ENCODE results near the gene SMOC2.
"Not testable (repeated sequence)": the region's sequence is repeated elsewhere in the genome, so short reads cannot be mapped to it uniquely, and the experiment has no call there.

Gene SMOC2

DNA sequence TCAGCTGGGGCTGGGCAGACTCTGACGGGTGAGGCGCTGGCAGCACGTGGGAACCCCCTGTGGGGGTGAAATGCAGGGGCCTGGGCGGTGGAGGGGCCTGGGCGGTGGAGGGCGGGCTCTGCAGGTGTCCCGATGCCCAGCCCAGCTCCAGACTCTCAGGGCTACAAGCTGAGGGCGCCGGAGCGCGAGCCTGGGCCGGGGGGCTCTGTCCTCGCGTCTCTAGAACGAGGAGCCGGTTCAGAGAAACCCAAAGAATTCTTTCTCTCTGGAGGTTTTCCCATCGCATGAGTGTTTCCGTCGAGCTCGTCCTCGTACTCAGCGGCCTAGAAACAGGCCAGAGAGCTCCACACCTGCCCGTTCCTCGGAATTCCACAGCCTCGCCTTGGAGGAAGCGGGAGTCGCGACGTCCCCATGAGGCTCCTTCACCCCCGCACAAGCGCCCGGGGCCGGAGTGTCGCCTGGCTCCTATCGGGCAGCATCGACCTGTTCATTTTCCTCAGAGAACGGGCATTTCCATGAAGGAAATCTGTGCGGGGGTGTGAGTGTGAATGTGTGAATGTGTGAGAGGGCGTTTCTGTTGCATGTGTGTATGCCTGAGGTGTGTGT, 76.9 kb downstream of the SMOC2 start:
- DNase-seq (ENCODE audit: low read depth in 3 of 3) = no peak

GRCh38 chr6:168518348-168518745, 77.4 kb downstream of the SMOC2 start:
- DNase-seq (ENCODE audit: low read depth in 3 of 3) = no peak

DNA sequence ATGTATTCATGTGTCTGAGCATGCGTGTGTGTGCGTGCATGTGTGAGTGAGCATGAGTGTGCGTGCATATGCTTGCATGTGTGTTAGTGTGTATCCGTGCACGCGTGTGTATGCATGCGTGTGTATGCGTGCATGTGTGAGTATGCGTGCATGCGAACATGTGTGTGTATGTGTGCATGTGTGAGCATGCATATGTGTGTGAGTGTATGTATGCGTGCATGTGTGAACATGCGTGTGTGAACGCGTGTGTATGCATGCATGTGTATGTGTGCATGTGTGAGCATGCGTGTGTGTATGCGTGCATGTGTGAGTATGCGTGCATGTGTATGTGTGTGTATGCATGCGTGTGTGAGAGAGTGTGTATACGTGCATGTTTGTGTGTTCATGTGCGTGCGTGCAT, 77.9 kb downstream of the SMOC2 start:
- DNase-seq (ENCODE audit: low read depth in 3 of 3) = no peak

- no peak for DNase-seq (ENCODE audit: low read depth in 3 of 3)
Observed at GRCh38 chr6:168520233-168520632, 79.2 kb downstream of the SMOC2 start.

GRCh38 chr6:168524571-168525001, 83.6 kb downstream of the SMOC2 start:
- no peak for DNase-seq (ENCODE audit: low read depth in 3 of 3)

DNA sequence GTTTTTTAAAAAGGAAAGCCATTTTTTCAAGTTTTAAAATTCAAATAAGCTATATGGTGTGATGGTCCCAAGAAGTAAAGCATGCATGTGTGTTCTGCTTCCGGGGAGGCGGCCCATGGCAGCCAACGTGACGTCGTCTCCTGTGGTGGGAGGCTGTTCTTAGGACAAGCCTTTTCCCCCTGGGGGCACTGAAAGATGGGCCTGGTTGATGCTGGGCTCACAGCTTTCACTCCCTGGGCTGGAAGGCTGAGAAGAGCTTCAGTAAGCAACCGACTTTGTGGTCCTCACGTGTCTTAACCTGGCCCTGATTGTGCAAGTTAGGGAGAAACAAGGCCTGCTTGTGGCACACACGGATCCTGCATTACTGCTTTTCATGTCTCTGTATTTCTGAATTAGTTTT, 84.1 kb downstream of the SMOC2 start:
- no peak for DNase-seq (ENCODE audit: low read depth in 3 of 3)

GRCh38 chr6:168525926-168526630, 85.1 kb downstream of the SMOC2 start:
- no peak for DNase-seq (ENCODE audit: low read depth in 3 of 3)

GRCh38 chr6:168526841-168527281, 85.9 kb downstream of the SMOC2 start:
- no peak for DNase-seq (ENCODE audit: low read depth in 3 of 3)

DNA sequence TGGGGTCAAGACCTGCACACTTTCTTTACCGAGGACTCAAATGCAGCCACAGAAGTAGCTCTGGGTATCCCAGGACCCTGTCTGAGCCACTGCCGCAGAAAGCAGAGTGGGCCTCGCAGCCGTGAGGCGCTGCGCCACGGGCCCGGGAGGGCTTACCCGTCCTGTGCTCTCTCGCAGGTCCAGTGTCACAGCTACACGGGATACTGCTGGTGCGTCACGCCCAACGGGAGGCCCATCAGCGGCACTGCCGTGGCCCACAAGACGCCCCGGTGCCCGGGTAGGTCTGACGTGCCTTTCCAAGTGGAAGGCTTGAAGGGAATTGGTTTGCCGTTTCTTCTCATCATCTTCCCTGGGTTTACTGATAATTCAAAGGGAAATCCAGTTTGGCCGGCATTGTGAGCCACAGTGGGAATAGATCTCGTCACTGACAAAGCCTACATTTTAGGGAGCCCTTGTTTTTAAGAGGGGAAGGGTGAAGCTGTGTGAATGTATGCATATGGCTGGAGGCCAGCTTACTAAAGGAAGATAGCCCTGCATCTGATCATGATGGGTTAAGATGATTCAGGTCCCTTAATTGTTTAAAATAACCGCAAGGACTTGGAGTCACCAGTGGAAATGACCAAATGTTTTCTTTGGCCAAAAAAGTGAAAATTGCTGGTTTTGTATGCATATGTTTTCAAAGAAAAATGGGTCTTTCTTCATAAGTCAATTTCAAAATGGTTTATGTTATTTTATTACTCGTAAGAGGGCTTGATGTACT, 86.6 kb downstream of the SMOC2 start:
- no peak for DNase-seq (ENCODE audit: low read depth in 3 of 3)

GRCh38 chr6:168528474-168529095, 87.6 kb downstream of the SMOC2 start:
- DNase-seq (ENCODE audit: low read depth in 3 of 3) = no peak

- DNase-seq (ENCODE audit: low read depth in 3 of 3) = no peak
Observed at GRCh38 chr6:168529214-168529613, 88.2 kb downstream of the SMOC2 start.

DNA sequence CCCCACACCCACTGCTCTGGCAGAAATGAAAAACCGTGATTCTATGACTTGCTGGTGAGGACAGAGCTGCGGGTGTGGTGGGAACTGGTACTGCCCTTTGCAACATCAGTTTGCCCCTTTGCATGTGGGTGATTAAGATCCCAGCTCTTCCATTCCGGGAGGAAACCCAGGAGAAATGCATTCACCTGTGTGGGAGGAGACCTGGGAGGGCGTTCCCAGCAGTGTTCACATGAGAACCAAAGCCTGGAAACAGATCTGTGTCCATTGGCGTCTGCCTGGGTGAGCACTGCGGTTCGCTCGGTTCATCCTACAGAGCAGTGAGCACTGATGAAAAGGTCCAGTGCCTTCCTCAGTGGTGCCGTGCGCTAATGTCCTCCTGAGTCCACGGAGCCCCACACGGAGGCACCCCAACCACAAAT, 89.7 kb downstream of the SMOC2 start:
- DNase-seq (ENCODE audit: low read depth in 3 of 3) = no peak

- DNase-seq (ENCODE audit: low read depth in 3 of 3) = no peak
Observed at GRCh38 chr6:168532070-168532469, 91.1 kb downstream of the SMOC2 start.

DNA sequence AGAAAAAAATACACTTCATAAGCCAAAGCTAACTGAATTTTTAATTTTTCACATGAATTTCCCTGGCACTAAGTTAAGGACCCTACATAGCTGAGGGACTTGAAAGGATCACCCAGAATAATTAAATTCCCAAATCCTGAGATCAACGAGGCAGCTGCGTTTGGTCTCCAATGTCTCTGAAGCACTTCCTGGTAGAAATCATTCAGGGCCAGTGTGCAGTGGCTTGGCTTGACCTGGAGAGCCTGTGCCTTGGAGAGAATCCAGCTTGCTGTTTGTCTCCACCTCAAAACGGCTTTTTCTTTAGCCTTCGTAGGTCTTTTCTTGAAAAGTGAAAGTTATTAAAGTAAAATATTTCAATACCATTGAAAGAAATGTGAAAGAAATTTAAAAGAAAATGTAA, 92.4 kb downstream of the SMOC2 start:
- no peak for DNase-seq (ENCODE audit: low read depth in 3 of 3)

GRCh38 chr6:168534265-168534664, 93.3 kb downstream of the SMOC2 start:
- no peak for DNase-seq (ENCODE audit: low read depth in 3 of 3)

DNA sequence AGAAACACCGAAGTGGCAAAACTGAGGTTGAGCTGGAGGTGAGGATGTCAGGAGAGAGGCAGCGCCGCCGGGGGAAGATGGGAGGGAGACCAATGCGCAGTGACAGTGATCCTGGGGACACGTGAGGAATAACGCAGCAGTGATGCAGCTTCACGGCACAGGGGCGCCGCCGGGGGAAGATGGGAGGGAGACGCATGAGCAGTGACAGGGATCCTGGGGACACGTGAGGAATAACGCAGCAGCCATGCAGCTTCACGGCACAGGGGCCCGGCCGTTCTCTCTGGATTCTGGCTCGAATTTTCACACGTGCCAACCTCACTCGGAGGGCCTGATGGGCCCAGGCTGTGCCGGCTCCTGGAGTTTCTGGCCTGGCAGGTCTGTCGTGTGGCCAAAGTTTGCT, 94.7 kb downstream of the SMOC2 start:
- DNase-seq (ENCODE audit: low read depth in 3 of 3) = no peak

DNA sequence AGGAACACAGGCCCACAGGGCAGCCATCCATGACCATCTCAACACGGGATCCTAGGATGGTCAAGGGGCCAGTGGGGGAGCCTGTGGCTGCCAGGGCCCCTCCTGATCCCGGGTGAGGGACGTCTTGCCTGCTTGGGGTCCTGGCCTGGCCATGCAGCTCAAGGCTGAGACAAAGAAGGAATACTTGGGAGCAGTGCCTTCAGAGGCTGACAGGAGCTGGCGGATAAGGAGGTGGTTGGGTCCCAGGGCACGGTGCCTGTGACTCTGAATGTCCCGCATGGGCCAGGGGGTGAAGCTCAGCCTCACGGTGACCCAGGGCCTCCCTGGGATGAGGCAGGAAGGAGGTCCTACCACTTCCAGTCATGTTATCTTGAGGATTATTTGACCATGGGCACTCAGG, 95.2 kb downstream of the SMOC2 start:
- no peak for DNase-seq (ENCODE audit: low read depth in 3 of 3)

GRCh38 chr6:168536665-168537539, 95.9 kb downstream of the SMOC2 start:
- DNase-seq (ENCODE audit: low read depth in 3 of 3) = no peak

DNA sequence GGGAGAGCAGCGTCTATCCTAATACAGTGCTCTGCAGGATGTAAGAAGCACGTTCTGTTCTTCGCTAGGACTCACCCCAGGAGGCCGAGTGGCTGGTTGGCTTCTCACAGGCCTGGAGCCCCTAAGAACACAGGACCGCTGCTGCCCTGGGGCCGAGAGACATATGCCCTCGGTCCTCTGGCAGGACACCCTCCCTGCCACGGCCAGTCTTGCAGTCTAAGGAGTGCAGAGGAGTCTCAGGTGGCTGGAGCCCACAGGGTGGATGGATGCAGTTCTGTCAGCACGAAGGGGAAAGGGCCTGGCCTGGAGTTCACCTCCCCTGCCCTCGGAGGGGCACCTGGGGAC, 96.5 kb downstream of the SMOC2 start:
- DNase-seq (ENCODE audit: low read depth in 3 of 3) = no peak

- DNase-seq (ENCODE audit: low read depth in 3 of 3) = not testable (repeated sequence)
Observed at GRCh38 chr6:168538188-168538891, 97.4 kb downstream of the SMOC2 start.
